Adrenal gland (tissue), 12 donors: Measurements from ENCODE around the gene MYLK4. TPM values are rescaled to one million over a fixed set of nuclear protein-coding genes. Genes with fewer than 3 reads are reported as not detected.

Source experiments
- DNase-seq, 7 donors: peaks; one replicate each; pipeline ENCODE4 v3.0.0-alpha.2; 2019 to 2020
- H3K27ac ChIP-seq, 5 donors: fragments of 200-600 bp; sonication (generic) in 4 of 5; 1 replicate in 3 of 5; 2 replicates in 2 of 5; pipeline versions ENCODE4 v1.5.1 to v1.8.0; 2016 to 2020; ENCODE audit warnings: mild to moderate bottlenecking in 1 of 5
- H3K27me3 ChIP-seq: fragments of 200-600 bp; 2 replicates; pipeline ENCODE4 v1.8.0; 2021
- H3K36me3 ChIP-seq, 2 donors: fragments of 200-600 bp; replicated peaks in 1 of 2; 1 replicate in 1 of 2; 2 replicates in 1 of 2; pipeline versions ENCODE4 v1.5.1 to v1.8.0; 2018 to 2022
- H3K4me1 ChIP-seq, 2 donors: fragments of 200-600 bp; replicated peaks in 1 of 2; 1 replicate in 1 of 2; 2 replicates in 1 of 2; pipeline versions ENCODE4 v1.5.1 to v1.8.0; 2018 to 2021
- H3K4me3 ChIP-seq, 4 donors: fragments of 200-600 bp; sonication (generic) in 3 of 4; one replicate each; pipeline ENCODE4 v1.5.1; 2016 to 2018
- H3K9me3 ChIP-seq, 3 donors: fragments of 200-600 bp; sonication (generic) in 1 of 3; replicated peaks in 1 of 3; 1 replicate in 2 of 3; 2 replicates in 1 of 3; pipeline versions ENCODE4 v1.5.1 to v1.8.0; 2016 to 2021
- POLR2A ChIP-seq, 2 donors: fragments of 450-650 bp; IDR thresholded peaks; one replicate each; pipeline ENCODE4 v1.6.1; 2017; ENCODE audit warnings: antibody characterized with exemption in 2 of 2, mild to moderate bottlenecking in 2 of 2, moderate library complexity in 1 of 2
- WGBS, 4 donors: extraction: QIAGEN DNeasy Blood & Tissue Kit in 2 of 4; methylation state at CpG; one replicate each; pipeline versions ENCODE4 v1.1.5 to v1.1.7; 2013 to 2017; 5-methylcytosine and 5-hydroxymethylcytosine counted together
- intact Hi-C, 2 donors: fragments of 100-400 bp; cut with DNase I; formaldehyde crosslinking; loops; one replicate each; pipeline versions ENCODE4 v1.14.1 to v1.15.0; 2022 to 2023
- polyA plus RNA-seq, 3 donors: library from polyadenylated mRNA; stranded (reverse); fragments of 200-250 nt in 2 of 3; fragments of 350-450 nt in 1 of 3; fragmentation: Illumina TruSeq in 1 of 3; extraction: RNeasy Lipid Tissue Mini Kit (QIAGEN cat#74804) in 1 of 3; gene quantifications; one replicate each; pipeline ENCODE4 v1.2.3, GENCODE V29; 2013 to 2014
- total RNA-seq, 9 donors: library from RNA; depleted of rRNA in 4 of 9; stranded (reverse); fragments of >200 nt in 4 of 9; fragments of 120-200 nt in 1 of 9; fragmentation: NEBNext Ultra II Directional in 1 of 9; extraction: Animal tissue kit (Norgen Biotek cat#: 25700) in 1 of 9; gene quantifications; one replicate each; pipeline versions ENCODE4 v1.1.0 to v1.2.4, GENCODE V29; 2013 to 2023
- TF ChIP-seq, protein P1 (sequence below), 6 experiments: fragments of 450-650 bp in 4 of 6; fragments of 200-600 bp in 2 of 6; sonication (generic) in 1 of 6; IDR thresholded peaks; 1 replicate in 5 of 6; 2 replicates in 1 of 6; pipeline versions ENCODE4 v1.5.1 to v1.8.0; 2016 to 2021; ENCODE audit warnings: antibody characterized with exemption in 6 of 6, mild to moderate bottlenecking in 2 of 6, moderate library complexity in 1 of 6
- donor health status: healthy with polysubstance abuse.
- donor health status: Bipolar disorder and iron deficiency.
- donor health status: DM: yes; HTN: yes; CAD: no.
- donor health status: DM: no; HTN: no; CAD: no.
- donor health status: DM: no; HTN: no; CAD: no.
- donor health status: DM: yes; HTN: yes; CAD: no.

Gene MYLK4
- total and polyA plus RNA-seq, 12 donors = 0.35 to 0.90 (median 0.68) TPM

DNA sequence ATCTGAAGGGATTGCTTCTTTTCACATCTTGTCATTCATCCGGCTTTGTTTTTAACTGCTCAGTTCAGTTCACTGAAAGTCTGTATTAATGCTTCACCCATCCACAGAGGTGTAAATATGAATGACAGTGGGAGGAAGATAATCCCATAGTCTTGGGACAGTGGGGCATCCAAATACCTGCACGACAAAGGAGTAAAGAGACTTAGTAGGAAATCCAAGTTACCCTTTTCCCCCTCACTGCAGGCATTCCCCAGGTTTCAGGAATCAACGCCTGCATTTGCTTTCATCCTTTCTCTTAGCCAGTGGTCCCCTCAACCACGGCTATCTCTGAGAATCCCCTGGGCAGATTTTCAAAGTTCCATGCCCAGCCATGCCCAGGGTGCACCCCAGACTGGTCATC lies 110.2 kb downstream of the MYLK4 start:
- Histone ChIP-seq H3K4me3 (no peak overlapping the region), H3K27me3 (peaks cover 8% of the 10 kb centered on the region), H3K4me1 (no peaks in the 10 kb centered on the region), H3K9me3 (no peaks in the 10 kb centered on the region), H3K36me3 (no peaks in the 10 kb centered on the region), H3K27ac (no peak overlapping the region)
- intact Hi-C loops = no loop called here
- no peak for DNase-seq
- TF ChIP-seq, protein P1, sequence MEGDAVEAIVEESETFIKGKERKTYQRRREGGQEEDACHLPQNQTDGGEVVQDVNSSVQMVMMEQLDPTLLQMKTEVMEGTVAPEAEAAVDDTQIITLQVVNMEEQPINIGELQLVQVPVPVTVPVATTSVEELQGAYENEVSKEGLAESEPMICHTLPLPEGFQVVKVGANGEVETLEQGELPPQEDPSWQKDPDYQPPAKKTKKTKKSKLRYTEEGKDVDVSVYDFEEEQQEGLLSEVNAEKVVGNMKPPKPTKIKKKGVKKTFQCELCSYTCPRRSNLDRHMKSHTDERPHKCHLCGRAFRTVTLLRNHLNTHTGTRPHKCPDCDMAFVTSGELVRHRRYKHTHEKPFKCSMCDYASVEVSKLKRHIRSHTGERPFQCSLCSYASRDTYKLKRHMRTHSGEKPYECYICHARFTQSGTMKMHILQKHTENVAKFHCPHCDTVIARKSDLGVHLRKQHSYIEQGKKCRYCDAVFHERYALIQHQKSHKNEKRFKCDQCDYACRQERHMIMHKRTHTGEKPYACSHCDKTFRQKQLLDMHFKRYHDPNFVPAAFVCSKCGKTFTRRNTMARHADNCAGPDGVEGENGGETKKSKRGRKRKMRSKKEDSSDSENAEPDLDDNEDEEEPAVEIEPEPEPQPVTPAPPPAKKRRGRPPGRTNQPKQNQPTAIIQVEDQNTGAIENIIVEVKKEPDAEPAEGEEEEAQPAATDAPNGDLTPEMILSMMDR (IDR thresholded peaks at IDR 0.05) = no peak
- no peak for TF ChIP-seq POLR2A (IDR thresholded peaks at IDR 0.05)
- 73 to 83% (median 76%) methylated on average over 4 of the region's 4 CpGs for WGBS, 4 donors

DNA sequence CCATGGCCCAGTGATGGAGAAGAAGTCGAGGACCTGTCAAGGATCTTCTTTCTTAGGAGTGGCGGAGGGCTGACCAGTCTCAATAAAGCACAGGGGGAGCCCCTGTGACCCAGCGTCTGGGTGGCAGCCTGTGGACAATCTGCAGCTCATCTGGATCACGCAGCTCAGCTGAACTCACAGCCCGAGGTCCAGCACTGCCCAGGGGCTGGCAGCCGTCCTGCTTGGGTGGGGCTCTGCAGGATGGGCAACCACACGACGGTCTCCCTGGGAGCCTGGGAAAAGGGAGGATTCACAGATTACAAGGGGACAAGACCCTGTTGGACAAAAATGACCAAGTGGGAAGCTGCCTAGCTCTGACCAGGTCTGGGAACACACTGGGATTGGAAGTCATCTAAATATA lies 110.8 kb downstream of the MYLK4 start:
- WGBS, 4 donors = 80 to 93% (median 83%) methylated on average over 3 to 8 of the region's 8 CpGs
- TF ChIP-seq, protein P1 (IDR thresholded peaks at IDR 0.05) = no peak
- TF ChIP-seq POLR2A (IDR thresholded peaks at IDR 0.05) = no peak
- H3K27ac ChIP-seq = no peak overlapping the region
- no peaks in the 10 kb centered on the region for H3K36me3 ChIP-seq
- peaks cover 8% of the 10 kb centered on the region for H3K27me3 ChIP-seq
- DNase-seq = no peak
- no peak overlapping the region for H3K4me3 ChIP-seq
- H3K4me1 ChIP-seq = no peaks in the 10 kb centered on the region
- H3K9me3 ChIP-seq = no peaks in the 10 kb centered on the region
- intact Hi-C loops = loop anchor here (5.0 to 10.0 kb wide), 2 partner anchors 285 to 1043 kb away; no protein-coding TSS in a partner anchor

- Histone ChIP-seq H3K9me3 (no peaks in the 10 kb centered on the region), H3K4me3 (no peak overlapping the region), H3K4me1 (peaks cover 0 to under 1% of the 10 kb centered on the region in 2 donors), H3K36me3 (no peaks in the 10 kb centered on the region), H3K27me3 (peaks cover 3% of the 10 kb centered on the region), H3K27ac (no peak overlapping the region)
- TF ChIP-seq POLR2A (IDR thresholded peaks at IDR 0.05) = no peak
- TF ChIP-seq, protein P1 (IDR thresholded peaks at IDR 0.05) = no peak
- intact Hi-C loops = loop anchor here (5.0 to 10.0 kb wide), 2 partner anchors 284 to 1042 kb away; no protein-coding TSS in a partner anchor
- DNase-seq = no peak
- 81 to 95% (median 85%) methylated on average over 9 to 13 of the region's 13 CpGs for WGBS, 4 donors
Observed at GRCh38 chr6:2639167-2639566, 111.6 kb downstream of the MYLK4 start.

GRCh38 chr6:2636672-2637071 lies 114.0 kb downstream of the MYLK4 start:
- TF ChIP-seq POLR2A (IDR thresholded peaks at IDR 0.05) = no peak
- TF ChIP-seq, protein P1 (IDR thresholded peaks at IDR 0.05) = no peak
- Histone ChIP-seq H3K9me3 (no peaks in the 10 kb centered on the region), H3K4me1 (peaks cover 0 to 13% of the 10 kb centered on the region in 2 donors), H3K27ac (no peak overlapping the region), H3K4me3 (no peak overlapping the region), H3K36me3 (no peaks in the 10 kb centered on the region), H3K27me3 (no peaks in the 10 kb centered on the region)
- no peak for DNase-seq
- 92 to 97% (median 94%) methylated on average over 19 of the region's 19 CpGs for WGBS, 4 donors
- intact Hi-C loops = loop anchor here (5.0 to 10.0 kb wide), 2 partner anchors 282 to 1039 kb away; no protein-coding TSS in a partner anchor
